ENCODE measurements around the gene CLSTN2. TPM values are rescaled to one million over a fixed set of nuclear protein-coding genes. Genes with fewer than 3 reads are reported as not detected.

Gene CLSTN2
- total and polyA plus RNA-seq, 2 experiments from 2014 or later = 23.0 to 27.0 TPM

DNA sequence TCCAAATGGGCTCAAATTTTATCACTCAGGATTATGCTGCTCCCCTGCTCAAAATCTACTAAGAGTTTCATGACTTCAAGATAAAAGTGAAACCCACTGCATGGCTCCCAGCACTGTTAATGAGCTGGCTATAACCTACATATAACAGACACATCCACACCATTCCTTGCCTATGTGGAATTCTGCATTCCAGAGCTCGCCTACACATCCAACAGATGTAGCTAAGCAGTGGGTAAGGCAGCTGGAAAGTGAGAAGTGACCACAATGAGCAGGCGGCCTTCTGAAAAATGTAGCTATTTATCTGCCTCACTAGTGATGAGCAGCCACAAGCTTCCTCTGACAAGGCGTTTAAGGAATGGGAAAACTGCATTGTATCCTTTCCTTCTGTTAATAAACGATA, 650.8 kb downstream of the CLSTN2 start:
- H3K36me3 ChIP-seq (replicated peaks; ENCODE audit: insufficient read depth, low read depth) = no peaks in the 10 kb centered on the region
- H2AFZ ChIP-seq = no peak overlapping the region
- TF ChIP-seq EZH2 (IDR thresholded peaks at IDR 0.05; ENCODE audit: borderline replicate concordance) (no peak), EZH2phosphoT487 (IDR thresholded peaks at IDR 0.05; ENCODE audit: low read depth, severe bottlenecking, unreplicated experiment) (no peak), CTCF (IDR thresholded peaks at IDR 0.05; ENCODE audit: poor library complexity) (no peak)
- H3K4me3 ChIP-seq = no peak overlapping the region
- no peaks in the 10 kb centered on the region for H3K9me3 ChIP-seq (ENCODE audit: low read depth)
- WGBS (ENCODE audit: low lambda C conversion rate, missing lambda C conversion rate) = 82% methylated on average over 4 of the region's 4 CpGs
- no peaks in the 10 kb centered on the region for H4K20me1 ChIP-seq (ENCODE audit: insufficient read depth, poor library complexity, severe bottlenecking)
- H3K27me3 ChIP-seq = no peaks in the 10 kb centered on the region
- no peaks in the 10 kb centered on the region for H3K9me2 ChIP-seq (replicated peaks; ENCODE audit: insufficient read depth)
- no peak overlapping the region for H3K4me2 ChIP-seq
- no peak for DNase-seq (ENCODE audit: low spot score)
- no peaks in the 10 kb centered on the region for H3K79me2 ChIP-seq
- no peak overlapping the region for H3K27ac ChIP-seq
- H3K4me1 ChIP-seq (ENCODE audit: insufficient read depth) = no peaks in the 10 kb centered on the region

- Histone ChIP-seq H3K4me2 (no peak overlapping the region), H3K27ac (no peak overlapping the region), H3K4me1 (ENCODE audit: insufficient read depth) (no peaks in the 10 kb centered on the region), H3K79me2 (no peaks in the 10 kb centered on the region), H3K36me3 (replicated peaks; ENCODE audit: insufficient read depth, low read depth) (no peaks in the 10 kb centered on the region), H3K9me2 (replicated peaks; ENCODE audit: insufficient read depth) (no peaks in the 10 kb centered on the region), H3K9me3 (ENCODE audit: low read depth) (no peaks in the 10 kb centered on the region), H3K4me3 (no peak overlapping the region), H2AFZ (no peak overlapping the region), H3K27me3 (no peaks in the 10 kb centered on the region), H4K20me1 (ENCODE audit: insufficient read depth, poor library complexity, severe bottlenecking) (no peaks in the 10 kb centered on the region)
- no peak for TF ChIP-seq EZH2 (IDR thresholded peaks at IDR 0.05; ENCODE audit: borderline replicate concordance)
- no peak for TF ChIP-seq EZH2phosphoT487 (IDR thresholded peaks at IDR 0.05; ENCODE audit: low read depth, severe bottlenecking, unreplicated experiment)
- no peak for TF ChIP-seq CTCF (IDR thresholded peaks at IDR 0.05; ENCODE audit: poor library complexity)
- DNase-seq (ENCODE audit: low spot score) = no peak
- 88% methylated on average over 4 of the region's 4 CpGs for WGBS (ENCODE audit: low lambda C conversion rate, missing lambda C conversion rate)
Observed at GRCh38 chr3:140586311-140586710, 651.3 kb downstream of the CLSTN2 start.

- H3K4me3 ChIP-seq = no peak overlapping the region
- H3K27me3 ChIP-seq = no peaks in the 10 kb centered on the region
- no peak overlapping the region for H2AFZ ChIP-seq
- H3K36me3 ChIP-seq (replicated peaks; ENCODE audit: insufficient read depth, low read depth) = no peaks in the 10 kb centered on the region
- H3K4me2 ChIP-seq = no peak overlapping the region
- no peaks in the 10 kb centered on the region for H4K20me1 ChIP-seq (ENCODE audit: insufficient read depth, poor library complexity, severe bottlenecking)
- no peak for TF ChIP-seq EZH2 (IDR thresholded peaks at IDR 0.05; ENCODE audit: borderline replicate concordance)
- TF ChIP-seq EZH2phosphoT487 (IDR thresholded peaks at IDR 0.05; ENCODE audit: low read depth, severe bottlenecking, unreplicated experiment) = no peak
- no peak for TF ChIP-seq CTCF (IDR thresholded peaks at IDR 0.05; ENCODE audit: poor library complexity)
- WGBS (ENCODE audit: low lambda C conversion rate, missing lambda C conversion rate) = 60% methylated on average over 3 of the region's 3 CpGs
- H3K9me2 ChIP-seq (replicated peaks; ENCODE audit: insufficient read depth) = no peaks in the 10 kb centered on the region
- H3K27ac ChIP-seq = no peak overlapping the region
- DNase-seq (ENCODE audit: low spot score) = no peak
- no peaks in the 10 kb centered on the region for H3K4me1 ChIP-seq (ENCODE audit: insufficient read depth)
- no peaks in the 10 kb centered on the region for H3K9me3 ChIP-seq (ENCODE audit: low read depth)
- no peaks in the 10 kb centered on the region for H3K79me2 ChIP-seq
Observed at GRCh38 chr3:140588558-140588957, 653.6 kb downstream of the CLSTN2 start.

DNA sequence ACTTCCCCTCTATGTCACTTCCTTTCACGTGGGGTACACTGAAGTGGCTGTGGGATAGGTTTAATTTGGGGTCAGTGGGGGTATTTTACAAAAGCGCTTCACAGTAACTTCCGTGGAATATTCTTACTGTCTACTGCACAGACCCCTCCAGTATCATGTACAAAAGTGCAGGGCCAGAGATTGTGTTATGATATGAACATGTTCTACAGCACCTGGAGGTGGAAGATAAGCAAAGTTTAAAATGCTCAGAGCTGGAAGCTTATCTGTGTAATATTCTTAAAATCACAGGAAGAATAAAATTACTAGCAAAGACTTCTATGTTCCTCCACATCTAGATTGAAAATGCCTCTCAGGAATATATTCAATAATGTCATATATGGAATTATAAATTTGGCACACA, 658.8 kb downstream of the CLSTN2 start:
- H3K36me3 ChIP-seq (replicated peaks; ENCODE audit: insufficient read depth, low read depth) = no peaks in the 10 kb centered on the region
- H3K9me2 ChIP-seq (replicated peaks; ENCODE audit: insufficient read depth) = no peaks in the 10 kb centered on the region
- H3K27me3 ChIP-seq = no peaks in the 10 kb centered on the region
- H3K27ac ChIP-seq = no peak overlapping the region
- no peak for DNase-seq (ENCODE audit: low spot score)
- no peaks in the 10 kb centered on the region for H4K20me1 ChIP-seq (ENCODE audit: insufficient read depth, poor library complexity, severe bottlenecking)
- H3K4me2 ChIP-seq = no peak overlapping the region
- TF ChIP-seq CTCF (IDR thresholded peaks at IDR 0.05; ENCODE audit: poor library complexity) = no peak
- no peak for TF ChIP-seq EZH2phosphoT487 (IDR thresholded peaks at IDR 0.05; ENCODE audit: low read depth, severe bottlenecking, unreplicated experiment)
- TF ChIP-seq EZH2 (IDR thresholded peaks at IDR 0.05; ENCODE audit: borderline replicate concordance) = no peak
- H3K4me1 ChIP-seq (ENCODE audit: insufficient read depth) = no peaks in the 10 kb centered on the region
- WGBS (ENCODE audit: low lambda C conversion rate, missing lambda C conversion rate) = 91% methylated on average over 3 of the region's 3 CpGs
- no peak overlapping the region for H3K4me3 ChIP-seq
- no peaks in the 10 kb centered on the region for H3K9me3 ChIP-seq (ENCODE audit: low read depth)
- H2AFZ ChIP-seq = no peak overlapping the region
- H3K79me2 ChIP-seq = no peaks in the 10 kb centered on the region

Measured in hepatocyte (in vitro differentiated cells).